K562 (cell line): ENCODE measurements around the gene NCOA1.

ENCODE experiments used
- ATF2 ChIP-seq: sonication (generic); formaldehyde crosslinking; IDR thresholded peaks from 2 replicates; pipeline ENCODE4 v1.8.1; 2022; ENCODE audit warnings: missing genetic modification reagents
- CHD2 ChIP-seq: IDR thresholded peaks from 2 replicates; pipeline ENCODE4 v1.6.1; 2011; ENCODE audit warnings: low read depth, low read length
- NFE2L1 ChIP-seq: fragments of 450-650 bp; IDR thresholded peaks from 2 replicates; pipeline ENCODE4 v1.6.1; 2016; ENCODE audit warnings: missing genetic modification characterization, low read depth, mild to moderate bottlenecking, missing compliant biosample characterization, moderate library complexity, borderline replicate concordance
- NR2C2 ChIP-seq, 2 experiments: fragments of 200-800 bp in 1 of 2; sonication (Bioruptor generic) in 1 of 2; sonication (generic) in 1 of 2; formaldehyde crosslinking in 1 of 2; IDR thresholded peaks; 2 replicates each; pipeline versions ENCODE4 v1.6.1 to v1.8.0; 2016 to 2022; ENCODE audit warnings: mild to moderate bottlenecking in 1 of 2, missing compliant biosample characterization in 1 of 2, missing genetic modification characterization in 1 of 2, missing genetic modification reagents in 1 of 2
- POLR2AphosphoS5 ChIP-seq: IDR thresholded peaks from 2 replicates; pipeline ENCODE4 v1.6.1; 2011; ENCODE audit warnings: mild to moderate bottlenecking, low read depth, low read length, moderate library complexity; ENCODE audit not compliant: control insufficient read depth, insufficient read depth
- PRDM10 ChIP-seq: fragments of 450-650 bp; IDR thresholded peaks from 2 replicates; pipeline ENCODE4 v1.6.1; 2018; ENCODE audit not compliant: partially characterized antibody
- ZBTB7A ChIP-seq: IDR thresholded peaks from 2 replicates; pipeline ENCODE4 v1.6.1; 2011; ENCODE audit warnings: low read depth, mild to moderate bottlenecking, low read length, moderate library complexity, borderline replicate concordance; ENCODE audit not compliant: control insufficient read depth

DNA sequence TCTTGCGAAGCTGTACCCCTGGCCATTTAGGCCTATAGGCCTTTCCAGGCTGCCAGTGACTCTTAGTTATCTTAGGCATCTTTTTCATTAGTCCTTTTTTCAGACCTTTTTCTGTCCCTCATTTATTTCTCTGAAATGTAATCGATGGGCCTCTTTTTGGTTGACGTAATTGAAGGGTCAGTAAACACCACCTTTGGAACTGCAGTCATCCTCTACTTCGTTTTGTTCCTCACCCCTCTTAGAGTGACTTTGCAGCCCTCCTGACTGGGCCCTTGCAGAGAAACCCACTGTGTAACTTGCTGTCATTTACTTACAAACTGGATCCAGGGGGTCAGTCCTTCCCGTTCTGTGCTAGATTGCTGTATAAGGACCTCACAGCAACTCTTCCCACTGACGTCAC is 325.4 kb downstream of the NCOA1 start:
- TF ChIP-seq ZBTB7A (no peak), POLR2AphosphoS5 (no peak), PRDM10 (no peak), ATF2 (no peak), CHD2 (no peak), NR2C2 (CRISPR knock-in tag; IDR thresholded peaks at IDR 0.05) (no peak), NR2C2 (tag; IDR thresholded peaks at IDR 0.05) (no peak), NFE2L1 (no peak)
